DMS114 treated with DMSO at 0.1 percent for 48 hours (cell line): ENCODE data around the gene ELAC1.
"Not testable (repeated sequence)": the region's sequence is repeated elsewhere in the genome, so short reads cannot be mapped to it uniquely, and the experiment has no call there.

Experiments used
- DNase-seq: peaks from one replicate; lab custom pipeline; 2025; ENCODE audit not compliant: unreplicated experiment; lab: John Stamatoyannopoulos, UW

Gene ELAC1

GRCh38 chr18:50972404-50972803 lies 4.6 kb downstream of the ELAC1 start:
- DNase-seq = not testable (repeated sequence)

GRCh38 chr18:50973367-50974126 lies 5.7 kb downstream of the ELAC1 start:
- no peak for DNase-seq

- no peak for DNase-seq
Observed at GRCh38 chr18:50977037-50977760, 9.4 kb downstream of the ELAC1 start.

GRCh38 chr18:50981381-50981780 lies 13.5 kb downstream of the ELAC1 start:
- no peak for DNase-seq

GRCh38 chr18:50982086-50982801 lies 14.4 kb downstream of the ELAC1 start:
- no peak for DNase-seq

- no peak for DNase-seq
Observed at GRCh38 chr18:50982802-50983179, 15.0 kb downstream of the ELAC1 start.

GRCh38 chr18:50986360-50987087 lies 18.7 kb downstream of the ELAC1 start:
- DNase-seq = no peak

GRCh38 chr18:50987261-50987660 lies 19.4 kb downstream of the ELAC1 start:
- no peak for DNase-seq

GRCh38 chr18:50989711-50990110 lies 21.9 kb downstream of the ELAC1 start:
- no peak for DNase-seq

- DNase-seq = no peak
Observed at GRCh38 chr18:50992351-50992762, 24.5 kb downstream of the ELAC1 start.

- DNase-seq = no peak
Observed at GRCh38 chr18:50994031-50994430, 26.2 kb downstream of the ELAC1 start.

GRCh38 chr18:51003174-51003573 lies 35.3 kb downstream of the ELAC1 start:
- not testable (repeated sequence) for DNase-seq

GRCh38 chr18:51006061-51006818 lies 38.4 kb downstream of the ELAC1 start:
- no peak for DNase-seq

- DNase-seq = no peak
Observed at GRCh38 chr18:51006948-51007789, 39.3 kb downstream of the ELAC1 start.

GRCh38 chr18:51007790-51008139 lies 39.9 kb downstream of the ELAC1 start:
- DNase-seq = no peak

GRCh38 chr18:51009072-51009471 lies 41.2 kb downstream of the ELAC1 start:
- no peak for DNase-seq

- DNase-seq = no peak
Observed at GRCh38 chr18:51010218-51010617, 42.4 kb downstream of the ELAC1 start.

GRCh38 chr18:51011709-51012108 lies 43.9 kb downstream of the ELAC1 start:
- DNase-seq = no peak

- no peak for DNase-seq
Observed at GRCh38 chr18:51012441-51012840, 44.6 kb downstream of the ELAC1 start.

- DNase-seq = no peak
Observed at GRCh38 chr18:51013259-51013658, 45.4 kb downstream of the ELAC1 start.
